NCI-H510A treated with DMSO at 0.1 percent for 48 hours (cell line): ENCODE results near the gene CIPC.

ENCODE experiments used
- DNase-seq: peaks from one replicate; lab custom pipeline; 2025; lab: John Stamatoyannopoulos, UW

CIPC gene

GRCh38 chr14:77103475-77103874, 5.4 kb downstream of the CIPC start:
- DNase-seq = no peak

- DNase-seq = no peak
Measured at GRCh38 chr14:77103951-77104350, 5.9 kb downstream of the CIPC start.

- no peak for DNase-seq
Measured at GRCh38 chr14:77104393-77104792, 6.3 kb downstream of the CIPC start.

- DNase-seq = no peak
Measured at GRCh38 chr14:77105145-77105939, 7.3 kb downstream of the CIPC start.

DNA sequence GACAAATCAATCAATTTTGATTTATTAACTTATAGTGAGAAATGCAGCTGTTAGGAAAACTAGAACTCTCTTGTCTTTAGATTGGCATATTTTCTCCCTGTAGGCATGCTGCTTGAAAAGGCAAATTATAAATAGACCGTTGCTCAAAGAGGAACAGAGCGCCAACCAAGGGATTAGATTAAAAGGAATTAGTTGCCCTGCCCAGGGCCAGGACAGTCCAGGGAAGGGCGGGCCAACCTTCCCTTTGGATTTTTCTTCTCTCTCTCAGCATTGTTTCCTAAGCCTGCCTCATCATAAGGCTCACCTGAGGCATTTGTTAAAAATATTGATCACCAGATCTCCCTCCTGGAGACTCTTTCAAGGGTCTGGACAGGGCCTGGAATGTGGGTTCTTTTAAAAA, 8.6 kb downstream of the CIPC start:
- no peak for DNase-seq

DNA sequence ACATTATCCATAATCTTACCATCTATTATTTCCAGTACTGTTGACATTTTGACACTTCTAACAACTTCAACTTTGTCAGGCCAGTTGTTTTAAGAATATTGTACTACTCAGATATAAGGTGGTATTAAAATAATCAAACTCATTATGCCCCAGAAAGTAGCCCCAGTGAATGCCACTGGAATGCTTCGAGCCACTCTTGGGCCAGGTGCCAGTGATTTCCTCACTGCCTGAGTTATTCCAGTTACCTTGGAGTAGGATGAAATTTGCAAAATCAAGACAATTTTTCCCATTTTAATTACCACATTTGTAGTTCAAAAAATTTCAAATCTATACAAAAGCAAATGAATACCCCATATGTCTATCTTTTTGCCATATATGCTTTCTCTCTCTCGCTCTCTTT, 9.2 kb downstream of the CIPC start:
- DNase-seq = no peak

- no peak for DNase-seq
Measured at GRCh38 chr14:77108753-77109152, 10.7 kb downstream of the CIPC start.

DNA sequence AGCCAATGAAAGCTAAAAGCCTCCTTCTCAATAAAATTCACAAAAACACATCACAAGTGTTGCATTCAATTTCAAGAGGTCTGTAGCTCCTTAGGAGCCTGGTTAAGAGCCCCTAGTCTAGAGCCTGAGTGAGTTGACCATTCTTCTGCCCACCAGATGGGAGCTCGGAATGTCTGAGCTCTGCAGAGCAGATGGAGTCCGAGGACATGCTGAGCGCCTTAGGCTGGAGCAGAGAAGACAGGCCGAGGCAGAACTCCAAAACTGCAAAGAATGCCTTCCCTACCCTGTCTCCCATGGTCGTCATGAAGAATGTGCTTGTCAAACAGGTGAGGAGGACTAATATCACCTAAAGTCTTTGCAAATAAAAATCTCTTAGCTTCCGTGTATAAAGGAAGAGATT, 11.6 kb downstream of the CIPC start:
- no peak for DNase-seq

DNA sequence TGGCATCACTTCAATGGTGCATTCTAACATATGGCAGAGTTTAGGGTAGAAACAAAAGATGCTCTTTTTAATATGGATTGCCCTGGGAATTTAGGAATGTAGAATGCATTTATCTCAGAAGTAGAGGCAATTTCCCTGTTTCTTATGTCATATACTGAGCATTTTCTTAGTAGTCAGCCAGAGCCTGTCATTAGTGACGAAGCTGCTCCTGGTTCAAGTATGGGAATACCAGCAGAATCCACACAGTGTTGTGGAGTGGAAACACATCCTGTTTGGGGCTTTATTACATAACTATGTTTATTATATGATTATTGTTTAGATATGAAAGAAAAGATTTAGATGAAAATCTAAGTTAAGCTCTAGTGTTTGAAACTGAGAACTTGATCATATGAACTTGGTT, 12.2 kb downstream of the CIPC start:
- DNase-seq = no peak

- DNase-seq = no peak
Measured at GRCh38 chr14:77111021-77111420, 13.0 kb downstream of the CIPC start.

DNA sequence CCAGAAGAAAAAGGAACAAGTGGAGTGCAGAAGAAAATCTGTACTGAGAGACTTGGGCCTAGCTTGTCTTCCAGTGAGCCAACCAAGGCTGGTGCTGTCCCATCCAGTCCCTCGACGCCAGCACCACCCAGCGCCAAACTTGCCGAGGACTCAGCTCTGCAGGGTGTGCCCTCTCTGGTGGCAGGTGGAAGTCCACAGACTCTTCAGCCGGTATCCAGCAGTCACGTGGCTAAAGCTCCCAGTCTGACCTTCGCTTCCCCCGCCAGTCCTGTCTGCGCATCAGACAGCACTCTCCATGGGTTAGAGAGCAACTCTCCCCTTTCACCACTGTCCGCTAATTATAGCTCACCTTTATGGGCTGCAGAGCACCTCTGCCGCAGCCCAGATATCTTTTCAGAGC, 15.6 kb downstream of the CIPC start:
- DNase-seq = no peak

GRCh38 chr14:77114609-77115008, 16.6 kb downstream of the CIPC start:
- DNase-seq = no peak

DNA sequence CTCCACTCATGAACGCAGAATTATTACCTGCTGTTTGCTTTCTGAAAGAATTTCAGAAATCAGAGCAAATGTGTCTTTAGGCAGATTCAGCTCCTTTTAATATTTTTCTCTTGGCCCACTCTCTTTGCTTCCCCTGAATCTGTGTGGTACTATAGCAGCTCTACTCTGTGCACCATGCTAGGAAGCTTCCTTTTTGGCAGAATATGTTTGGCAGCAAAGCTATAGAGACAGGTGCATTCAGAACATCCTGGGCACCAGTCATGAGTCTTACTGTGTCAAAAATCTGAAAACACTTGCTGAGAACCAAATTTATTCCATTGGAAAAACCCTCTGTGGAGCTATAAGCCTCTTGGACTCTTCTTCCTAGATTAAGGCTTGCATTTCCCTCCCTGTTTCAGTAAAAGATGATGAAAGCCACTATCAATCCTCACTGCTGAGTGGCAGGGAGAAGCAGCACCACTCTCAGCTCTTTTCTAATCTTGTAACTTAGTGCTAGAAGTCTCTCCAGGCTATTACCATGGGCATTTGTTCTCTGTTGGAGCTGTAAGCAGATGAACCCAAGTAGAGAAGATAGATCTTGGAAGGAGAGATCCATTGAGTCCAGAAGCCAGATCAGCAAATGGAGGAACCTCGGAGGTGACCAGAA, 18.2 kb downstream of the CIPC start:
- DNase-seq = no peak

DNA sequence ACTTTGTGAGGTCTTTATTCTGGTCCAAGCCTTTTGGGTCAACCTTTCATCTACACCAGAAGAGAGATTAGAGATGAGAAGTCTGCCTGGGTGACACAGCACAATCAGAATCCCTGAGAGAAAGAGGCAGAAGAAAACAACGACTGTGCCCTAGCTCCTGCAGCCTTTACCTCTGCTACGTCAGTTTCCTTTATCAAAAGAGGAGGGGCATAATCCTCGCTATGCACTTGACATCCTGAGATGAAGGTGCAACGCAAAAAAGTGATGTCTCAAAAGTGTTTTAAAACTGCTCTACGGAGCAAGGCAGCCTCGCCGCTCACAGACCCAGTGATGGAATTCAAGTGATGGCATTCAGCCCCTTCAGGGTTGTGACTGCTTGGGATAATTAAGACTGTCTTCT, 21.8 kb downstream of the CIPC start:
- no peak for DNase-seq

DNA sequence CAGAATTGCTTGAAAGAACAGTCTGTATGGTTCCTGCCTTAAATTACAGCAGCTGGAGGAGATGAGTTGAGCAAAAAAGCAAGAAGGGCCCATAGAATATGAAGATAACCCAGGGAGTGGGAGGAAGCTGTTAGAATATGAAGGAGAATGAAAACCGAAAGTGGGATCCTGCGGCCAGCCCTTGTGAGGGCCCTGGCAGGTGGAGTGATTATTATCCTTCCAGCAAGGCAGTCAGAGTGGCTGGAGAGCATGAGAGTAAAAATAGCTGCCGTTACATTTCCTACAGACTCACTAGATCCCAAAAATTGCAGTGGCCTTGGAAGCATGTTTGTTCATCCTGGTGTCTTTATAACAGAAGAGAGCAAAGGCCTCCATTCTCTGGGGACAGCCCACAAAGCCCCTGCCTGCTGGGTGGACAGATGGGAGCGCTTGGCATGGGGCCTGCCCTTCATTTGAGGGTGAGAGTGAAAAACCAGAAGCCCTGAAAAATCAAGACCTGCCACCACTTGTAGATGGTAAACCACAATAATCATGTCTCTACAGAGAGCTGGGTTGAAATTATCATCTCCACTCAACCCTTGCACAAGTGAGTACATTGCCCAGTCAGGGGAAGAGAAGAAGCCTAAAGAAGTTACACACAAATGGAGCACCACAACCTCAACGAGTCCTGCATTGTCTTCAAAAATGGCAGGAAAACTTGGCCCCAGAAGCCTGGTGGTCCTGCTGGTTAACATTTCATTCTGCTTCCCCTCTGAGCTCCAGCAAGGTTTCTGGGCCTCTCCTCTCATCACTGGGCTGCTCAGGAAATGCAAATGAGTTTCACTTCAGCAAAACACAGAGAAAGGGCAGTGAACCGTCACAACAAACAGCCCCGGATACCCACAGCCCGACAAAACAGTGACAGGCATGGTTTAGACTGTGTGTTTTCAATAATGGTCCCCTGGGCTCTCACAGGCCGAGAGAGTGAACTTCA, 23.0 kb downstream of the CIPC start:
- DNase-seq = peak; percentile 68

- DNase-seq = no peak
Measured at GRCh38 chr14:77122526-77123125, 24.6 kb downstream of the CIPC start.

DNA sequence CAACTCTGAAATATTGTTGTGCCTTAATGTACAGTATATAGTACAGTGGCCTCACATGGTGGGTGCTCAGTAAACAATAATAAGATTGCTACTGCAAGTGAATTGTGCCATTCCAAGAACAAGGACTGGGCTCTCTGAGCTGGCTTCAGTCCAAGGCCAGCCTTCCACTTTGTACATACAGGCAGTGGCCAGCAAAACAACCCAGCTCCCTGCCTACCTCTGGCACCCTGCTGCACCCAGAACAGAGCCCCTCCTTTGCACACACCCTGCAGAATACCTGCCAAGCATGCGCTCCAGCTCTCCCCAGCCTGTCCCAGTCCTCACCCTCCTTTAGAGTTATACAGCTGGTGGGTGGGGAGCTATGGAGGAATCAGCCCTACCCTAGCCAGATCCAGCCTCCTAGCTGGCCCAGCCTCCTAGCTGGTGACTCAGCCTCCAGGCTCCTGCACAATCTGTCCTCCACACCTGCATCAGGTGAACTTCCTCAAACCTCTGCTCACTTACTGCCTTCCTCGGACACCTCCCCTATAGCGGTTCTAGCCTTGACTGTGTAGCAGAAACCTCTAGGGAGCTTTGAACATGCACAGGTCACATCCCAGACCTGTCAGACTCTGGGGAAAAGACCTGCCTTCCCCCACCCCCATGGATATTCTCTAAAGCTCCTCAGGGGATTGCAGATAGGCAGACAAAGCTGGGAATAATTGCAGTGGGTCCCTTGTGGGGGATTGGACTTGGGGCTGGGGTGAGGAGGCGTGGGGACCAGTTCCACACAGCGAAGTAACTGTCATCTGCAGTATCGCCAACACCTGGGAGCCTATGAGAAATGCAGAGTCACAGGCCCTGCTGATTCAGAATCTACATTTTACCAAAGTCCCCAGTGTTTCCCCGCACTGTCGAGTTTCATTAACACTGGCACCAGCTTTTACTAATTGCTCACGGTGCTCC, 25.6 kb downstream of the CIPC start:
- peak; percentile 95 for DNase-seq

GRCh38 chr14:77124345-77125280, 26.6 kb downstream of the CIPC start:
- no peak for DNase-seq

DNA sequence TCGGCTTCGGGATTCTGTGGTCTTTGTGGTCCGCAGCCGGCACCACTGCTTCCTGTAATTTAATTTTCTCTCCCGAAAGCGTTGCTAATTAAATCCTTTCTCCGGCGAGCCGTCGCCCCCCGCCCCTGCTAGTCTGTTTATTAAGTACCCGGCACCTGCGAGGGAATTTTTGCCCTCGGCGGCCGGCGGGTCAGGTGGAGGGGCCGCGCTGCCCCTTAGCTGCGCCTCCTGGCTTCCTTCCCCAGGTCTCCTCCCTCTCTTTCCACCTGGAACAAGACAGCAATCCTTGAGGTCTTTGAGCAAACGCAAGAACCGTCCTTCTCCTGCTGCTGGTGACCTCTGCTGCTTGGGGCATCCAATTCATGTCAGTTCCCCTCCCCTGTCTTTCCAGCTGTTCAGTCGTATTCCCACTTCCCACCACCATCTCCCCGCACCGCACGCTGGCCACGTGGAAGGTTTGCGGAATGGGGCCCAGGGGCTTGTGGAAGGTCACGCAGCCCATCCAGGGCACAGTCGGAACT, 27.3 kb downstream of the CIPC start:
- no peak for DNase-seq
